Neuronal stem cell (in vitro differentiated cells): ENCODE data around the gene KAT2B.

Experiments
- DNase-seq: peaks from one replicate; pipeline ENCODE4 v3.0.0-alpha.2; 2013; ENCODE audit warnings: low spot score
- H2AFZ ChIP-seq: one replicate; pipeline ENCODE4 v1.6.1; 2013; ENCODE audit warnings: mild to moderate bottlenecking, low read length, inconsistent platforms
- H2AK5ac ChIP-seq: 2 replicates; pipeline ENCODE4 v1.6.1; 2013; ENCODE audit warnings: low read depth, mild to moderate bottlenecking, inconsistent platforms, low read length, moderate library complexity, mixed read lengths
- H2BK120ac ChIP-seq: 2 replicates; pipeline ENCODE4 v1.6.1; 2013; ENCODE audit warnings: low read depth, mild to moderate bottlenecking, inconsistent platforms, low read length, moderate library complexity, mixed read lengths
- H2BK12ac ChIP-seq: one replicate; pipeline ENCODE4 v1.6.1; 2013; ENCODE audit warnings: low read length, inconsistent platforms
- H2BK15ac ChIP-seq: 2 replicates; pipeline ENCODE4 v1.6.1; 2013; ENCODE audit warnings: mild to moderate bottlenecking, low read length, inconsistent platforms, mixed read lengths
- H2BK5ac ChIP-seq: one replicate; pipeline ENCODE4 v1.6.1; 2013; ENCODE audit warnings: inconsistent platforms, mild to moderate bottlenecking, low read length, moderate library complexity
- H3K14ac ChIP-seq: one replicate; pipeline ENCODE4 v1.6.1; 2013; ENCODE audit warnings: low read length, inconsistent platforms
- H3K18ac ChIP-seq: 2 replicates; pipeline ENCODE4 v1.6.1; 2013; ENCODE audit warnings: low read length, inconsistent platforms
- H3K23ac ChIP-seq: 2 replicates; pipeline ENCODE4 v1.6.1; 2013; ENCODE audit warnings: low read depth, mild to moderate bottlenecking, mixed read lengths, low read length, inconsistent platforms; ENCODE audit not compliant: poor library complexity
- H3K27ac ChIP-seq: replicated peaks from 3 replicates; pipeline ENCODE4 v1.5.1; 2013; ENCODE audit warnings: low read length, inconsistent platforms
- H3K27me3 ChIP-seq, 3 experiments: 2 replicates each; pipeline ENCODE4 v1.6.1; 2013; ENCODE audit warnings: low read length in 3 of 3, mild to moderate bottlenecking in 2 of 3, inconsistent platforms in 1 of 3, low read depth in 1 of 3, mixed read lengths in 1 of 3, moderate library complexity in 1 of 3; ENCODE audit not compliant: control insufficient read depth in 3 of 3, insufficient read depth in 3 of 3
- H3K36me3 ChIP-seq, 2 donors: replicated peaks in 1 of 2; 2 replicates each; pipeline ENCODE4 v1.6.1; 2013; ENCODE audit warnings: low read length in 2 of 2; ENCODE audit not compliant: control insufficient read depth in 2 of 2, insufficient read depth in 2 of 2
- H3K4ac ChIP-seq: 2 replicates; pipeline ENCODE4 v1.6.1; 2013; ENCODE audit warnings: inconsistent platforms, mild to moderate bottlenecking, low read length, moderate library complexity
- H3K4me1 ChIP-seq, 2 donors: 1 replicate in 1 of 2; 2 replicates in 1 of 2; pipeline ENCODE4 v1.6.1; 2013; ENCODE audit warnings: low read length in 2 of 2, low read depth in 1 of 2; ENCODE audit not compliant: control insufficient read depth in 2 of 2, insufficient read depth in 1 of 2
- H3K4me2 ChIP-seq: one replicate; pipeline ENCODE4 v1.6.1; 2013; ENCODE audit warnings: mild to moderate bottlenecking, low read length, inconsistent platforms; ENCODE audit not compliant: insufficient read depth, poor library complexity, severe bottlenecking
- H3K4me3 ChIP-seq, 2 donors: 2 replicates each; pipeline ENCODE4 v1.5.1; 2013; ENCODE audit warnings: low read length in 2 of 2, mild to moderate bottlenecking in 2 of 2, inconsistent platforms in 1 of 2, moderate library complexity in 1 of 2
- H3K79me1 ChIP-seq: one replicate; pipeline ENCODE4 v1.6.1; 2013; ENCODE audit warnings: low read depth, mild to moderate bottlenecking, inconsistent platforms, low read length, moderate library complexity
- H3K9ac ChIP-seq: one replicate; pipeline ENCODE4 v1.6.1; 2013; ENCODE audit warnings: mild to moderate bottlenecking, low read depth, low read length, inconsistent platforms; ENCODE audit not compliant: poor library complexity
- H3K9me3 ChIP-seq, 2 donors: replicated peaks in 1 of 2; 2 replicates each; pipeline versions ENCODE3 to v1.6.1; 2013; ENCODE audit warnings: low read length in 2 of 2, mild to moderate bottlenecking in 2 of 2, inconsistent platforms in 1 of 2, low read depth in 1 of 2, mixed read lengths in 1 of 2, moderate library complexity in 1 of 2; ENCODE audit not compliant: control insufficient read depth in 2 of 2, insufficient read depth in 1 of 2
- H4K8ac ChIP-seq: one replicate; pipeline ENCODE4 v1.6.1; 2013; ENCODE audit warnings: low read depth, mild to moderate bottlenecking, inconsistent platforms, low read length, moderate library complexity
- H4K91ac ChIP-seq: one replicate; pipeline ENCODE4 v1.6.1; 2013; ENCODE audit warnings: low read length, low read depth, mild to moderate bottlenecking, inconsistent platforms; ENCODE audit not compliant: poor library complexity
- WGBS, 2 donors: extraction: QIAGEN DNeasy Blood & Tissue Kit; methylation state at CpG; one replicate each; pipeline ENCODE4 v1.1.7; 2013; ENCODE audit warnings: missing lambda C conversion rate in 2 of 2, mixed read lengths in 1 of 2; ENCODE audit not compliant: insufficient read length in 2 of 2, insufficient replicate concordance in 1 of 2; ENCODE audit errors: extremely low coverage in 2 of 2; 5-methylcytosine and 5-hydroxymethylcytosine counted together

The KAT2B gene

DNA sequence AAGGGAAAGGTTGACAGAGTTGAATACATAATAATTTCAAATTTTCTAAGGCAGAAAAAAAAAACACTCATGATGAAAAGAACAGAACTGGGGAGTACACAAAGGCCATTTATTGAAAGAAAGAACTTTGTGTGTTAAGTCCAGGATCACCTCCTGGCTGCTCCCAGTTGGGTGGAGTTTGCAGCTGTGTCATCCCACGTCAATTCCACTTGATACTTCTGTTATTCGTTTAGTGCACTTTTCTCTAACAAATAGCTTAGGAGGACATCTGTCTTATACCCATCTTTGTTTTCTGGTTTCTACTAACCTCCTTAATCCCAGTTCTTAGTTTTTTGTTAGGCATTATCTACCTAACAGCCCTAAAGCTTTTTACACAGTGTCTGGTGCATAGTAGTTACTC lies 101.1 kb downstream of the KAT2B start:
- Histone ChIP-seq H3K4me1 (peaks cover 5 to 13% of the 10 kb centered on the region in 2 donors), H3K9ac (no peak overlapping the region), H3K4me3 (no peak overlapping the region), H3K23ac (no peak overlapping the region), H3K18ac (no peak overlapping the region), H2AFZ (peak overlapping the region; percentile 84), H2AK5ac (no peak overlapping the region), H3K36me3 (peaks cover 0 to 3% of the 10 kb centered on the region in 2 donors), H2BK5ac (no peak overlapping the region), H3K4ac (no peak overlapping the region), H2BK12ac (no peak overlapping the region), H3K9me3 (no peaks in the 10 kb centered on the region), H4K8ac (no peak overlapping the region), H4K91ac (no peak overlapping the region), H3K27ac (peak overlapping the region; percentile 93), H3K27me3 (no peaks in the 10 kb centered on the region), H3K4me2 (no peak overlapping the region), H3K14ac (no peak overlapping the region), H2BK15ac (no peak overlapping the region), H2BK120ac (no peak overlapping the region), H3K79me1 (no peaks in the 10 kb centered on the region)
- WGBS, 2 donors, result no CpG with 5 or more reads among the region's 2 CpGs
- peak; percentile 47 for DNase-seq

DNA sequence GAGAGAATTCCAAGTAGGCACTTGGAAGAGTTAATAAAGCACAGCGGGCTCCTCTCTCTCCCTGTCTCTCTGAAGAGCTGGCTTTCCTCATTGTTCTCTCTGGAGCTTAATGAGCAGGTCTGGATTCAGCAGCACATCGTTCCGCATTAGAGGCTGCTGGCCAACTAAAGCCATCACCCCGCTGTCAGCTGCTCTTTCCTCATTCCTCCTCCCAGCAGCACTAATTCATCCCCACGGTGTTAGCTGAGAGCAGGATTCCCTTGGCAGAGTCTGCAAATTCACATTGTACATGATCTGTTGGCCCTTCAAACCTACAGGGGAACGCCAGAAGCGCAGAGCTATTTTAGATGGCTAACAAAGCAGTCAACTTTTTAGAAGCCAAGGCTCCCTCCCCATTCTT lies 101.6 kb downstream of the KAT2B start:
- peaks cover 5 to 13% of the 10 kb centered on the region in 2 donors for H3K4me1 ChIP-seq
- no peak overlapping the region for H3K23ac ChIP-seq
- H3K4me2 ChIP-seq, result no peak overlapping the region
- no peak overlapping the region for H3K9ac ChIP-seq
- H3K9me3 ChIP-seq, result no peaks in the 10 kb centered on the region
- H3K79me1 ChIP-seq, result no peaks in the 10 kb centered on the region
- no peak overlapping the region for H2BK120ac ChIP-seq
- no peak overlapping the region for H3K14ac ChIP-seq
- H3K27ac ChIP-seq, result peak overlapping the region; percentile 78
- H3K18ac ChIP-seq, result no peak overlapping the region
- H2BK5ac ChIP-seq, result no peak overlapping the region
- H3K27me3 ChIP-seq, result no peaks in the 10 kb centered on the region
- H2AFZ ChIP-seq, result peak overlapping the region; percentile 84
- WGBS, 2 donors, result no CpG with 5 or more reads among the region's 7 CpGs
- peak; percentile 86 for DNase-seq
- H2AK5ac ChIP-seq, result no peak overlapping the region
- H4K8ac ChIP-seq, result no peak overlapping the region
- H2BK12ac ChIP-seq, result no peak overlapping the region
- H2BK15ac ChIP-seq, result no peak overlapping the region
- no peak overlapping the region for H3K4me3 ChIP-seq
- no peak overlapping the region for H4K91ac ChIP-seq
- H3K36me3 ChIP-seq, result peaks cover 0 to 3% of the 10 kb centered on the region in 2 donors
- H3K4ac ChIP-seq, result no peak overlapping the region

GRCh38 chr3:20142517-20142916 lies 102.3 kb downstream of the KAT2B start:
- peak overlapping the region; percentile 78 for H3K27ac ChIP-seq
- H2BK5ac ChIP-seq, result no peak overlapping the region
- no peaks in the 10 kb centered on the region for H3K27me3 ChIP-seq
- H2AFZ ChIP-seq, result peak overlapping the region; percentile 84
- peak overlapping the region; percentile 24 for H2BK12ac ChIP-seq
- H2BK15ac ChIP-seq, result peak overlapping the region; percentile 9
- no peak overlapping the region for H3K4me2 ChIP-seq
- H2AK5ac ChIP-seq, result no peak overlapping the region
- H3K14ac ChIP-seq, result no peak overlapping the region
- H3K9ac ChIP-seq, result no peak overlapping the region
- no peaks in the 10 kb centered on the region for H3K79me1 ChIP-seq
- no peak overlapping the region for H3K23ac ChIP-seq
- peaks cover 0 to 3% of the 10 kb centered on the region in 2 donors for H3K36me3 ChIP-seq
- H3K18ac ChIP-seq, result peak overlapping the region; percentile 69
- no peak for DNase-seq
- H4K8ac ChIP-seq, result peak overlapping the region; percentile 9
- WGBS, 2 donors, result no CpG with 5 or more reads among the region's 4 CpGs
- H4K91ac ChIP-seq, result no peak overlapping the region
- H2BK120ac ChIP-seq, result no peak overlapping the region
- no peaks in the 10 kb centered on the region for H3K9me3 ChIP-seq
- H3K4me3 ChIP-seq, result no peak overlapping the region
- H3K4ac ChIP-seq, result peak overlapping the region; percentile 5
- peaks cover 5 to 13% of the 10 kb centered on the region in 2 donors for H3K4me1 ChIP-seq

- H3K23ac ChIP-seq, result no peak overlapping the region
- H2BK5ac ChIP-seq, result no peak overlapping the region
- H2BK12ac ChIP-seq, result no peak overlapping the region
- no peak overlapping the region for H3K18ac ChIP-seq
- no peak overlapping the region for H2AK5ac ChIP-seq
- no peak overlapping the region for H3K4me3 ChIP-seq
- no peak overlapping the region for H3K4me2 ChIP-seq
- no peak overlapping the region for H2BK120ac ChIP-seq
- H3K27me3 ChIP-seq, result no peaks in the 10 kb centered on the region
- peaks cover 0 to 4% of the 10 kb centered on the region in 2 donors for H3K36me3 ChIP-seq
- no peak overlapping the region for H3K14ac ChIP-seq
- no peak for DNase-seq
- H2BK15ac ChIP-seq, result no peak overlapping the region
- no peak overlapping the region for H4K8ac ChIP-seq
- H3K4me1 ChIP-seq, result peaks cover 5 to 13% of the 10 kb centered on the region in 2 donors
- H2AFZ ChIP-seq, result no peak overlapping the region
- H4K91ac ChIP-seq, result no peak overlapping the region
- H3K79me1 ChIP-seq, result no peaks in the 10 kb centered on the region
- H3K27ac ChIP-seq, result no peak overlapping the region
- H3K9ac ChIP-seq, result no peak overlapping the region
- no CpG with 5 or more reads among the region's 2 CpGs for WGBS, 2 donors
- H3K4ac ChIP-seq, result no peak overlapping the region
- H3K9me3 ChIP-seq, result no peaks in the 10 kb centered on the region
Measured at GRCh38 chr3:20143519-20143918, 103.3 kb downstream of the KAT2B start.
